ENCODE data around the gene HEY2.
"Not testable (repeated sequence)": the region's sequence is repeated elsewhere in the genome, so short reads cannot be mapped to it uniquely, and the experiment has no call there.

Gene HEY2

DNA sequence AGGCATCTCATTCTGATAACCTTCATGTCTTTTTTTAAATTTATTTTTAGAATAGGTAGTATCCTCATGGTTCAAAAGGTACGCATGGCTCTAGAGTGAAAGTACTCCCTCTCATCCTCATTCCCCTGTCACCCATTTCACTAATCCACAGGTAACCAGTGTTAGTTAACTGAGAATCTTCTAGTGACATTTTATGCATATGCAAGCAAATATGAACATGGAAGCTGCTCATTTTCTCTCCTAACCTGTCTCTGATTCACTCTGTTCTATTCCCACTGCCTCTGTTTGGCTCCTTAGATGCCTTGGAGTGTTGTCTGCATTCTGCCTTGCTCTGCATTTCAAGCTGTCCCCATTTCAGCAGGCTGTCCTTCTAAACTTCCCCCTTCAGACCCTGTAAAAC is 45.9 kb downstream of the HEY2 start:
- no peak for DNase-seq (ENCODE audit: low read depth, low spot score)

DNA sequence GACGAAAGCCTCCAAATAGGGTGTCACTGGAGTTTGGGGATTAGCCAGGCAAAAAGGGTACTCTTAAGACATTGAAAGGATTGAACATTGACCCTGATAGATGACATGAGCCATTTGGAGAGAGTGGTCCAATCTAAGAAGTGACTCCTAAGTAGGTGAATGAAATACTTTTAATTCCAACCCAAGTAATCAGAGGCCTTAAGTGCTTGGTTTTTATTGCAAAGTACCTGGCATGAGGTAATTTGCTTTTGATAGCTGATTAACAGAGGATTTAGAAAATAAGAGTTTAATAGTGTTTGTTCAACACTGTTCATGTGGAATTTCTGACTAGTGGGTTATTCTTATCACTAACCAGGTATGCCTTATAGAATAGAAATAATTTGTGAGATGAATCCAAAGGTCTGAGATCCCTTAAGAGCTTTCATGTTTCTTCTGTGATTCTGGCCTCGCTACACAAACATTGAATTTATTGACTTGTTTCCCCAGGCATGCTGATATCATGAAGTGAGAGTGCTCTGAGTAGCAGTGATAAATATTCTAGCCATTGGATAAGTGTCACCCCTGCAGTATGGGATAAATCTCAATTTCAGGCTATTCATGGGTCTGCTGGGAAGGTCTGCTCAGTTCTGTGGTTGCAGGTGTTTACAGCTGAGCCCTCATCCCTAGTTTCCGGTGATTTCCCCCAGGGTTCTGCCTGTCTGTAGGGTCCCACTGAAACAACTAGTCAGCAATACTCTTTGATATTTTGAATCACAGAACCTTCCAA is 47.9 kb downstream of the HEY2 start:
- no peak for DNase-seq (ENCODE audit: low read depth, low spot score)

DNA sequence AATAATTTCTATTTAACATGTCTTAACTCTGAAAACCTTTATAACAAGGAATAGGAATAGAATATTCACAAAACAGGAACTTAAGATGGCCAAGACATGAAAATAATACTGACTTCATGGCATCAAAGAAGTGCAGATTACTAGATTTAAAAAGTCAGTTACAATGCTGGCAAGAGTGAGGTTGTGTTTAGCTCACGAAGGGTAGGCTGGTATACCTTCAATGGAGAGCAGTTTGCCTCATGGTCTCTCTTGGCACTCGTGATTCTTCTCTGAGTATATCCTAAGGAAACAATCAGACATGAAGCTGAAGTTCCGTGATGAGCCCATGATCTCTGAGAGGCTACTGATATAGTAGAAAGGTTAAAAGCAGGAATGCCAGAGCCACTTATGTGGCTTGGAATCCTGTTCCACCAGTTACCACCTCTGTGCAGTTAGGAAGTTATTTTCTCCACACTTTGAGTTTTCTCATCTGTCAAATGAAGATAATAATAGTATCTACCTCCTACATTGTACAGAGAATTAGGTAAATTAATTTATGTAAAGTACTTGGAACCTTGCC is 48.5 kb downstream of the HEY2 start:
- no peak for DNase-seq (ENCODE audit: low read depth, low spot score)

DNA sequence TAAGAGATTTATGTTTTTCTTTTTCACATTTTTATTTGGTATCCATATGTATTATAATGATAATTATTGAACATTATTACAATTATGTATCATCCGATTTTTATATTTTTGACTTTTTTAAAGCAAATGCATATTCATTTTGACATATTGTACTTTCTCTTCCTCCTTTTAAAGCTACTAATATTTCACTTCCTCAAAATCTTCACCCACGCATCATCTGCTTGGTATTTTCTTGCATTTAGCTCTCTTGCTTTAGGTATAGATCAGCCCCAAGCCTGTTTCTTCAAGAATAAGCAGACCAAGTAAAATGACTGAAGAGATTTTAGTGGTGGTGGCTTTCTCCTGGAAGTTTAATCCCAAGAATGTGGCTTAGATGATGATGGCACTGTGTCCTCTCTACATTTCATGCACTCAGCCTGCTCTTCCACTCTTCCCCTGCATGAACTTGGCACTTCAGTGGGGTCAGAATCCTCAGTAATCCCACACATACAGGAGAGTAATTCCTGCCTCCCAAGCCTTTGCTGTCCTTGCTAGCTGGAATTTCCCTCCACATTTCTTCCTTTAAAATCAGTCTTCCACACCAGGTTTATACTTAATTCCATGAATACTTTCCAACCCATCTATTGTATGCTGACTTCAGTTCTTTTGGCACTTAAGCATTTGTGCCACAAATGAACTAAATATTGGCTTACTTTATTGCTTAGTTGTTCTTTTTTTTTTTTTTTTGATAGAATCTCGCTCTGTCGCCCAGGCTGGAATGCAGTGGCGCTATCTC is 49.5 kb downstream of the HEY2 start:
- DNase-seq (ENCODE audit: low read depth, low spot score): no peak

DNA sequence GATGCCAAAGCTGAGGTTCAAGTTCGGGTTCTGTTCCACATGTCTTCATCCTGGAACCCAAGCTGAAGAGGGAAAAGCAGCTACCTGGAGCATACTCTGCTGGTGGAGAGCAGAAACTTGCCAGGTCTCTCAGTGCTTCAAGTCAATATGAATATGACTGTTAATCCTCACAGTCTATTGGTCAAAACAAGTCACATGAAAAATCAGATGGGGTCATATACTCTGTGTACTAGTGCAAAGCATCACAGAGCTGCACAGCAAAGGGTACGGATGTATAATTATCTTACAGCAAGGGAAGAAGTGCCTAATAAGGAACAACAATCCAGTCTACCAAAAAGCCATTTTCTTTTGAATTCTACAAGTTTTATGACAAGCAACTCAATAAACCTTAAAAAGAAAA is 53.0 kb downstream of the HEY2 start:
- DNase-seq (ENCODE audit: low read depth, low spot score): no peak

DNA sequence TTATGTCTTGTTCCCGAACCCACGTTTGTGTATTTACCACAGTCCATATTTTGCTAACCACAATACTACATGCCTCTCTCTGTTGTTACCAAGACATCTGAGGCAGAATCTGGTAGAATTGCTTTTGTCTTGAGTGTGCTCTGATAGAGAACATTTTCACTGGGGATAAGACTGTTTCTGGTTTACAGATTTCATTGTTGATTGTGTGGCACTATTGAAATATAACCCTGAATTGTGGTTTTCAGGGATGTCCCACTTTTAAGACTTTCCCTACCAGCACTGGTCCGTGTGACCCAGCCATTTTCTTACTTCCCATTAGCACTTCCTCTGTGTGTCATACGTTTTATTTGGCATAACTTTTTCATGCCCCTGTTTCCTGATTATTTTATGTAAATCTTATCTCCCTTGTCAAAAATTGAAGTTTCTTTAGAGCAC is 53.5 kb downstream of the HEY2 start:
- no peak for DNase-seq (ENCODE audit: low read depth, low spot score)

DNA sequence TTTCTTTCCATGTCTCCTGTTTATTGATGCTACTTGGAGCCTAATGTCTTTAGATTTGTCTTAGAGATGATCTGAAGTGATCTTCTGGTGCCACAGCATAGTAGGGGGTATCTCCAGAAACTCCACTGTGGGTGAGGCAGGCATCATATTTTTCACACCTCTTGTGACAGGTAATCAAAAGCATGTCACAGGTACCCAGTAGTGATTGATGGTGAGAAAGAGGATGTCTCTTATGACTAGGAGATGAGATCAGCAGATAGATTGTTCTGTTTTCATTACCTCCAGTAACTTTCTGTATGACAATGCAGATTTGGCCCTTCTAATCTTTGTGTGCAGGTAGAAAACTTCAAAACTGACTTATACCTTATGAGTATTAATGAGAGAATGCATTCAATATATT is 54.8 kb downstream of the HEY2 start:
- DNase-seq (ENCODE audit: low read depth, low spot score): no peak

DNA sequence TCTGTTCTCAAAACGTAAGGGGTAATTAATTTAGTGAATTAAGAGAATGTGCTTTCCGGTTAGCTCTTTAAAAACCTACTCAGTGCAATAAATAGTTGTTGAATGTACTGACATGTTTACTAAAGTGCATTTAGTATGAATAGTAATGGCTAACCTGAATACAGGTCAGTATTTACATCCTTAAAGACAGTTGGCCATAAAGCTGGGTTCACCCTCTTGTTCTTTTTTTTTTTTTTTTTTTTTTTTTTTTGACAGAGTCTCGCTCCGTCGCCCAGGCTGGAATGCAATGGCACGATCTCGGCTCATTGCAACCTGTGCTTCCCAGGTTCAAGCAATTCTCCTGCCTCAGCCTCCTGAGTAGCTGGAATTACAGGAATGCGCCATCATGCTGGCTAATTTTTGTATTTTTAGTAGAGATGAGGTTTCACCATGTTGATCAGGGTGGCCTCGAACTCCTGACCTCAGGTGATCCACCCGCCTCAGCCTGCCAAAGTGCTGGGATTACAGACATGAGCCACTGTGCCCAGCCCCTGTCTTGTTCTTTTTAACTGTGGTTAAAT is 55.5 kb downstream of the HEY2 start:
- not testable (repeated sequence) for DNase-seq (ENCODE audit: low read depth, low spot score)

DNA sequence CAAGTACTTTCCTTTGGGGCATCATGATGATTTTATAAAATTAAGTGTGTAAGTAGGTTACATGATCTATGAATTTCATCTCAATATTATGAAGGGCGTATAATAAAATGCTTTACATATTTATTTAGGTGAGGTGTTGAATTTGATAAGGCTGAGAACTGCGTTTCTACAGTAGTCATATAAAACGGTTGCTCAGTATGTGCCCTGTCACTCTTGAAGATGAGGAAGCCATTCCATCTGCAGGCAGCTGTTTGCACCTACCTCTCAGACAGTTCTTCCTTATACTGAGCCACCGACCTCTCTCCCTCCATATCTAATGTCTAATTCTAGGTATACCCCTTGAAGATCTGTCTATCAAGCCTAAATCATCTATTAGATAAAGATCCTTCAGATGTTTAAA is 57.4 kb downstream of the HEY2 start:
- DNase-seq (ENCODE audit: low read depth, low spot score): no peak

DNA sequence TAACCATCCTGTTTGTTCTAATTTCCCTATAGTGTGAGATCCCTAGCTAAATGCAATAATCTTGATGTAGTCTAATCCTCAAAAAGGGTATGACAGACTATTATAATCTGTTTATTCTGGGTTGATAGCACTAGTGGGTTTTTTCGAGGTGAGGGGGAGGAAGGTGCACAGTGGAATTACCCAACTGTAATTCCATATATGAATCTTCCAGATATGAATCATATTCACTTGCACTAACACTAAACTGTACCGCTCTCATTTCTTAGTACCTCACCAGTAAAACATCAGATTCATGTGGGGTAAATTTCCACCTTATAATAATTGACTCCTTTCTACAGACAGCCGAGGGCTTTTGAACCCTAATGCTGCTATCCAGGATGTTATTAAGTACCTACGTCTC is 57.9 kb downstream of the HEY2 start:
- no peak for DNase-seq (ENCODE audit: low read depth, low spot score)

DNA sequence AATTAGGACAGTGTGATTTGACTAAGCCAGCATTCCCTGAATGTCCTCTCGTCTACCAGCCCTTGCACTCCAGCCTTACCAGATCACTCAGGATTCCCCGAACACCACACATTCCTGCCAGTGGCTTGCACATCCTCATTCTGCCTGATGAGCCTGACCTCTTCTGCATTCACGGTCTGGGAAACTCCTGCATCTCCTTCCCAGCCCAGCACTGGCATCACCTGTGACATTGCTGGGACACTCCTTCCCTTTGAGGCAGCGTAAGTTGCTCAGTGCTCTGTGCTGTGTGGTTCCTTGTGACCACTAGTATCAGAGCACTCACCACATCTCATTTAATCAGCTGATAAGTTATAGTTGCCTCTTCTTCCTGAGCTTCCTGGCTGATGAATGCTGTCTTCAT is 58.6 kb downstream of the HEY2 start:
- no peak for DNase-seq (ENCODE audit: low read depth, low spot score)

DNA sequence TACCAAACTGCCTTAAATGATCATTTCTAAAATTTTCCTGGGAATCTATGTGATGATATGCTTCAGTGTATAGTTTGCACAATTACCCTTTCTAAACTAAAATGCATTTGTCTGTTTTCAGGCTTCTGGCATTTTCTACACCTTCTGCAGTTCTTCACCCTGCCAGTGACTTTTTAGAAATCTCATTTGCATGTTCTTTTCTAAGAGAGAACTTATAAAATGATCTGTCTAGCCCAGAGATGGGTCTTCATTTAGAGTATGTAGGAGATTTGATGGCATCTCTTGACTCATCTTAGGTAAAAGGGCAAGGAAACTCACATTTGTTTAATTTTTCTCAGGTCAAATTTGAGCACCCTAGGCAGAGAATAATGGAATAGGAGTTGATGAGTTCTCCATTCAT is 59.2 kb downstream of the HEY2 start:
- no peak for DNase-seq (ENCODE audit: low read depth, low spot score)

DNA sequence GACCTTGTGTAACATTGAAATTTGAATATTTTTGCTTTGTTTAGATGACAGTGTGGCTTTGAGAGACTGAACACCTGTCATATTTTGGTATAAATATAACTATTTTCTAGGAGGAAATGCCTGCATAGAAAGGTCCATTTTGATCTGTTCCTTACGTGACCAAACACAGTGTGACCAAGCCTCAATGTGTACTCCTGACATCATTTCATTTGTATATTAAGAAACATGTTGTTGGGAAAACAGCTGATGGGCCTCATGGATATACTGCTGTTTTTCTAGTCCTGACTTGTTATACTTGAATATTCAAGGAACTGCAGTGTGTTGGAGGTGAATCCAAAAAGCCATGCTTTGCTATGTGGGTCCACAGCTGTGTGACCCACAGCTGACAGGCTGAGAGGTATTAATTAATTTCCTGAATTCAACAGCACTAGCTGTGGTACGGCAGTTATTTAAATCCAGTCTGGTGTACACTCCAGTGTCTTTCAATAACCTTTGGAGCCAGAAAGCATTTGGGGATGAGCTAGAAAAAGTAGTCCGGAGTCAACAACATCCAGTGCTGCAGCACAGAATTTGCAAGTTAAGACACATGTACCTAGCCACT is 60.2 kb downstream of the HEY2 start:
- no peak for DNase-seq (ENCODE audit: low read depth, low spot score)

DNA sequence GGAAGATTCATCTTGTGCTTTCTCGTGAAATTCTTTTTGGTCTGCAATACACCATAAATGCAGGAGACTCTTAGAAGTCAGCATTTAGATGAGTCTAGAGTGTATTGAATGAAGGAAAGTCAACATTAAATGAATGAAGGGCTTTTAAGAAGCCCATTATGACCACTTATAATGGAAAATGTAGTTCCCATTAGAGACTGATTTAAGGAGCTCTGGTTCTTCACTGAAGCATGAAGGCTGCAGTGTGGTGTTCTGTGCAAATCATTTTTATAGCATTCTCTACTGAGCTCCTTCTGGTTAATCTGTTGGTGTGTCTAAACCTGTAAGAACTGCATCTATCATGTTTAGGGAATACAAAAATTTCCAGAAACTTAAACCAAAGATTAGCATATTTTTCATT is 61.0 kb downstream of the HEY2 start:
- no peak for DNase-seq (ENCODE audit: low read depth, low spot score)

Measured in smooth muscle cell of the brain vasculature (primary cell).